Subcutaneous abdominal adipose tissue (tissue), 5 donors: ENCODE results near the gene SERINC5.
"Not testable (repeated sequence)": the region's sequence is repeated elsewhere in the genome, so short reads cannot be mapped to it uniquely, and the experiment has no call there.

Source experiments
- H3K27ac ChIP-seq: one replicate; pipeline ENCODE4 v1.7.0; 2013; ENCODE audit warnings: low read depth, mild to moderate bottlenecking, inconsistent platforms, low read length, moderate library complexity
- H3K27me3 ChIP-seq, 5 donors: one replicate each; pipeline ENCODE4 v1.7.0; 2013; ENCODE audit warnings: low read length in 5 of 5, inconsistent platforms in 1 of 5; ENCODE audit not compliant: control insufficient read depth in 5 of 5, insufficient read depth in 4 of 5
- H3K36me3 ChIP-seq, 5 donors: one replicate each; pipeline ENCODE4 v1.7.0; 2013; ENCODE audit warnings: low read length in 5 of 5; ENCODE audit not compliant: control insufficient read depth in 5 of 5, insufficient read depth in 5 of 5
- H3K4me1 ChIP-seq, 5 donors: one replicate each; pipeline ENCODE4 v1.7.0; 2013; ENCODE audit warnings: low read length in 5 of 5, mild to moderate bottlenecking in 3 of 5, moderate library complexity in 1 of 5; ENCODE audit not compliant: control insufficient read depth in 5 of 5, insufficient read depth in 5 of 5
- H3K4me3 ChIP-seq, 5 donors: one replicate each; pipeline ENCODE4 v1.7.0; 2013; ENCODE audit warnings: low read length in 5 of 5, low read depth in 1 of 5
- H3K9ac ChIP-seq, 5 donors: one replicate each; pipeline ENCODE4 v1.7.0; 2013; ENCODE audit warnings: low read length in 5 of 5, mild to moderate bottlenecking in 4 of 5, moderate library complexity in 3 of 5
- H3K9me3 ChIP-seq, 5 donors: one replicate each; pipeline ENCODE4 v1.7.0; 2013; ENCODE audit warnings: low read length in 5 of 5; ENCODE audit not compliant: control insufficient read depth in 5 of 5
- donor health status: healthy.
- donor health status: healthy.
- donor health status: healthy.
- donor health status: healthy.
- donor health status: healthy.

Gene SERINC5

GRCh38 chr5:80103371-80103770 lies 152.5 kb downstream of the SERINC5 start:
- no peaks in the 10 kb centered on the region for H3K36me3 ChIP-seq
- H3K27ac ChIP-seq, result no peak overlapping the region
- no peaks in the 10 kb centered on the region for H3K27me3 ChIP-seq
- no peaks in the 10 kb centered on the region for H3K9me3 ChIP-seq
- H3K4me1 ChIP-seq, result no peaks in the 10 kb centered on the region
- no peak overlapping the region for H3K9ac ChIP-seq
- no peak overlapping the region for H3K4me3 ChIP-seq

- Histone ChIP-seq H3K4me1 (no peaks in the 10 kb centered on the region), H3K9me3 (no peaks in the 10 kb centered on the region), H3K36me3 (no peaks in the 10 kb centered on the region), H3K27me3 (no peaks in the 10 kb centered on the region), H3K9ac (no peak overlapping the region), H3K4me3 (no peak overlapping the region), H3K27ac (no peak overlapping the region)
These were observed 153.9 kb downstream of the SERINC5 start for GRCh38 chr5:80101993-80102392.

GRCh38 chr5:80097451-80097850 lies 158.4 kb downstream of the SERINC5 start:
- Histone ChIP-seq H3K9ac (no peak overlapping the region), H3K4me1 (no peaks in the 10 kb centered on the region), H3K9me3 (no peaks in the 10 kb centered on the region), H3K27ac (no peak overlapping the region), H3K36me3 (no peaks in the 10 kb centered on the region), H3K27me3 (no peaks in the 10 kb centered on the region), H3K4me3 (no peak overlapping the region)

DNA sequence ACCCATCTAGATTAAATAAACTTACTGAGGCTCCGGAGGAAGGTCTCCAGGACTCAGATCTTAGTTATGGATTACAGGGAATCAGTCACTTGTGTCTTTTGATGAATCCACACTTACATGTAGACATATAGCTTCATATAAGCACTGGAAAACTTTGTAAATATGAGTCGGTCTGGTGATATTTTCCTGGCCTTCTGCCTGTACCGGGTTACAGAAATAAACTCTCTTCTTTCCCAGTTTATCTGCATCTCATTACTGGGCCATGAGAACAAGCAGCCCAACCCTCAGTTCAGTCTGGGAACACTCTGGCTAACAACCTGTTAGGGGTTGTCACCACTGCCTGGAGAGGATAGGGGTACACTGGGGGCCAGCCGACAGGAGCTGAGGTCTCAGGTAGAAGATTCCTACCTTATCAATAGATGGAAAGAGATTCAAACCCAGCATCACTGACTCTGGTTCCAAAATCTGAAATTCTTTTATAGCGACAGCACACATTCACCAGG lies 161.6 kb downstream of the SERINC5 start:
- Histone ChIP-seq H3K9ac (no peak overlapping the region), H3K36me3 (no peaks in the 10 kb centered on the region), H3K4me3 (no peak overlapping the region), H3K27me3 (no peaks in the 10 kb centered on the region), H3K9me3 (no peaks in the 10 kb centered on the region), H3K27ac (no peak overlapping the region), H3K4me1 (peaks cover 0 to 3% (median 0%) of the 10 kb centered on the region in 5 donors)

- Histone ChIP-seq H3K27me3 (no peaks in the 10 kb centered on the region), H3K27ac (no peak overlapping the region), H3K36me3 (no peaks in the 10 kb centered on the region), H3K9me3 (no peaks in the 10 kb centered on the region), H3K4me1 (peaks cover 0 to 3% (median 0%) of the 10 kb centered on the region in 5 donors), H3K4me3 (no peak overlapping the region), H3K9ac (no peak overlapping the region)
These were observed 162.1 kb downstream of the SERINC5 start for GRCh38 chr5:80093796-80094195.

DNA sequence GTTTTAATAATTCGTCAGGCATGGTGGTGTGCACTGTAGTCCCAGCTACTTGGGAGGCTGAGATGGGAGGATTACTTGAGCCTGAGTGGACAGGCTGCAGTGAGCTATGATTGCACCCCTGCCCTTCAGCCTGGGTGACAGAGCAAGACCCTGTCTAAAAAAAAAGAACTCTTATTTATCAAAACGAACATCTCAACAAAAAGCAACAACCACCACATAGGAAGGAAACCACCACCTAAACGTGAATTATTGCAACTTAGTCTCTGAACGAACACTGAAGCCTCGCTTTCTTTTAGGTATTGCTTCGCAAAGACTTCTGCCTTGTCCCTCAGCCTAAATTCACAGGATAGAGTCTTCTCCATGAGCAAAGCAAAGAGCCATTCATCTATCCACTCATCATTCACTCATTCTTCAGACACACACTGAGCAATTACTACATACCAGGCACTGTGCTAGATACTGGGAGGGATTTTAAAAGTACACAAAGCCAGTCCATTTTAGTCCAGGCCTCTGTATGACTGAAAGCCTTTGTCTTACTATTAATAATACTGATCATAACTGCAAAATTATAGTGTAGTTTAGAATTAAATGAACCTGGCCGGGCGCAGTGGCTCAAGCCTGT lies 163.3 kb downstream of the SERINC5 start:
- H3K27ac ChIP-seq, result no peak overlapping the region
- peaks cover 0 to 3% (median 0%) of the 10 kb centered on the region in 5 donors for H3K4me1 ChIP-seq
- no peak overlapping the region for H3K4me3 ChIP-seq
- H3K27me3 ChIP-seq, result no peaks in the 10 kb centered on the region
- no peak overlapping the region for H3K9ac ChIP-seq
- H3K9me3 ChIP-seq, result no peaks in the 10 kb centered on the region
- H3K36me3 ChIP-seq, result no peaks in the 10 kb centered on the region

DNA sequence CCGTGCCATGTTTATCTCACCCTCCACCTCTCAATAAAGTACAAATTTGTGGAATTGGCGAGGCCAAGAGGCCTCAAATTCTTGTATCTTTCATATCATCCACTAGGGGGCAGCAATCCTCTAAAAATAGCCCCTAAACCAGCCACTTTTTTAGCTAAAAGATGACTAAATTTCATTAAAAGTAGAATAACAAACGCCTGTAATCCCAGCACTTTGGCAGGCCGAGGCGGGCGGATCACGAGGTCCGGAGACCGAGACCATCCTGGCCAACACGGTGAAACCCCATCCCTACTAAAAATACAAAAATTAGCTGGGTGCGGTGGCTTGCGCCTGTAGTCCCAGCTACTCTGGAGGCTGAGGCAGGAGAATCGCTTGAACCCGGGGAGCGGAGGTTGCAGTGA lies 164.1 kb downstream of the SERINC5 start:
- not testable (repeated sequence) for H3K4me1 ChIP-seq, H3K27me3 ChIP-seq, H3K36me3 ChIP-seq, H3K27ac ChIP-seq, H3K9ac ChIP-seq, H3K4me3 ChIP-seq, H3K9me3 ChIP-seq

GRCh38 chr5:80090884-80091166 lies 165.0 kb downstream of the SERINC5 start:
- Histone ChIP-seq H3K4me1 (peaks cover 0 to 3% (median 0%) of the 10 kb centered on the region in 5 donors), H3K4me3 (no peak overlapping the region), H3K9ac (no peak overlapping the region), H3K27ac (no peak overlapping the region), H3K36me3 (no peaks in the 10 kb centered on the region), H3K27me3 (no peaks in the 10 kb centered on the region), H3K9me3 (no peaks in the 10 kb centered on the region)

- H3K27ac ChIP-seq, result peak overlapping the region; percentile 64
These were observed 172.6 kb downstream of the SERINC5 start for GRCh38 chr5:80083101-80083890.

GRCh38 chr5:80082731-80083100 lies 173.1 kb downstream of the SERINC5 start:
- peak overlapping the region; percentile 48 to 78 (median 59) for H3K4me3 ChIP-seq

More at GRCh38 chr5:80083101-80083890, 172.6 kb downstream of the SERINC5 start:
- H3K4me3 ChIP-seq, result peak overlapping the region; percentile 48 to 78 (median 59)
- no peaks in the 10 kb centered on the region for H3K9me3 ChIP-seq
- peak overlapping the region in 4 of 5 donors; percentile 31 to 74 (median 67) for H3K9ac ChIP-seq
- H3K4me1 ChIP-seq, result peaks cover 0 to 12% (median 11%) of the 10 kb centered on the region in 5 donors
- no peaks in the 10 kb centered on the region for H3K27me3 ChIP-seq
- peaks cover 0 to 14% (median 0%) of the 10 kb centered on the region in 5 donors for H3K36me3 ChIP-seq

More at GRCh38 chr5:80082731-80083100, 173.1 kb downstream of the SERINC5 start:
- H3K4me1 ChIP-seq, result peaks cover 0 to 12% (median 11%) of the 10 kb centered on the region in 5 donors
- peak overlapping the region; percentile 64 for H3K27ac ChIP-seq
- H3K9ac ChIP-seq, result peak overlapping the region in 3 of 5 donors; percentile 63 to 74 (median 71)
- H3K27me3 ChIP-seq, result no peaks in the 10 kb centered on the region
- no peaks in the 10 kb centered on the region for H3K9me3 ChIP-seq
- H3K36me3 ChIP-seq, result peaks cover 0 to 17% (median 0%) of the 10 kb centered on the region in 5 donors
